Sciatic nerve (tissue), 2 donors: Measurements from ENCODE around the gene SFT2D2. TPM values are rescaled to one million over a fixed set of nuclear protein-coding genes. Genes with fewer than 3 reads are reported as not detected.
A peak's percentile ranks its signal among the peaks of the same experiment; 100 is the strongest.

Source experiments
- ATAC-seq: fragments of 200-7000 bp; cut with Tn5 transposase; one replicate; pipeline ENCODE4 v1.9.1; 2020; ENCODE audit warnings: mild to moderate bottlenecking, moderate library complexity
- DNase-seq: peaks from one replicate; pipeline ENCODE4 v3.0.0-alpha.2; 2020; ENCODE audit warnings: low spot score
- intact Hi-C: fragments of 100-400 bp; cut with DNase I; formaldehyde crosslinking; loops from one replicate; pipeline ENCODE4 v1.14.2; 2022
- total RNA-seq: library from RNA; stranded (reverse); fragmentation: NEBNext Ultra II Directional; extraction: Animal tissue kit (Norgen Biotek cat#: 25700); gene quantifications from one replicate; pipeline ENCODE4 v1.2.1, GENCODE V29; 2021
- donor health status: DM: no; HTN: no; CAD: no.
- donor health status: DM: no; HTN: no; CAD: no.

SFT2D2 gene
- total RNA-seq, 1 donor from 2014 or later: 74.4 TPM

- no peak for ATAC-seq
- intact Hi-C loops: no loop called here
- DNase-seq: no peak
Measured at GRCh38 chr1:168257397-168257796, 31.6 kb downstream of the SFT2D2 start.

GRCh38 chr1:168259567-168259966 is 33.8 kb downstream of the SFT2D2 start:
- intact Hi-C loops: no loop called here
- ATAC-seq: no peak
- no peak for DNase-seq

- no peak for ATAC-seq
- intact Hi-C loops: no loop called here
- DNase-seq: no peak
Measured at GRCh38 chr1:168260393-168260792, 34.6 kb downstream of the SFT2D2 start.

- intact Hi-C loops: no loop called here
- no peak for DNase-seq
- peak; percentile 57 for ATAC-seq
Measured at GRCh38 chr1:168261390-168261789, 35.6 kb downstream of the SFT2D2 start.

GRCh38 chr1:168263130-168263529 is 37.3 kb downstream of the SFT2D2 start:
- intact Hi-C loops: no loop called here
- ATAC-seq: no peak
- no peak for DNase-seq

GRCh38 chr1:168264296-168264695 is 38.5 kb downstream of the SFT2D2 start:
- ATAC-seq (no peak), DNase-seq (no peak)
- intact Hi-C loops: no loop called here

- ATAC-seq: no peak
- intact Hi-C loops: no loop called here
Measured at GRCh38 chr1:168265596-168265995, 39.8 kb downstream of the SFT2D2 start.

GRCh38 chr1:168266644-168267186 is 40.9 kb downstream of the SFT2D2 start:
- DNase-seq: no peak
- no peak for ATAC-seq
- intact Hi-C loops: no loop called here

More at GRCh38 chr1:168265596-168265995, 39.8 kb downstream of the SFT2D2 start:
- no peak for DNase-seq

- ATAC-seq: no peak
- no peak for DNase-seq
- intact Hi-C loops: no loop called here
Measured at GRCh38 chr1:168271636-168272035, 45.8 kb downstream of the SFT2D2 start.

- no peak for DNase-seq
- ATAC-seq: no peak
- intact Hi-C loops: no loop called here
Measured at GRCh38 chr1:168273575-168273974, 47.8 kb downstream of the SFT2D2 start.

- DNase-seq: no peak
- intact Hi-C loops: no loop called here
- ATAC-seq: no peak
Measured at GRCh38 chr1:168279253-168279652, 53.4 kb downstream of the SFT2D2 start.

- intact Hi-C loops: no loop called here
- ATAC-seq (no peak), DNase-seq (no peak)
Measured at GRCh38 chr1:168280296-168280927, 54.6 kb downstream of the SFT2D2 start, which contains the start of gene TBX19. Gene TBX19 (plus strand): TSS chr1:168280877. CDS start chr1:168281091, 214 bp downstream.

GRCh38 chr1:168281603-168282325 is 56.0 kb downstream of the SFT2D2 start:
- DNase-seq (no peak), ATAC-seq (no peak)
- intact Hi-C loops: no loop called here

GRCh38 chr1:168285521-168285790 is 59.7 kb downstream of the SFT2D2 start:
- intact Hi-C loops: no loop called here
- DNase-seq (no peak), ATAC-seq (no peak)

- ATAC-seq (no peak), DNase-seq (no peak)
- intact Hi-C loops: no loop called here
Measured at GRCh38 chr1:168285971-168286927, 60.4 kb downstream of the SFT2D2 start.

GRCh38 chr1:168287237-168287664 is 61.4 kb downstream of the SFT2D2 start:
- DNase-seq: no peak
- no peak for ATAC-seq
- intact Hi-C loops: no loop called here

- DNase-seq (no peak), ATAC-seq (no peak)
- intact Hi-C loops: no loop called here
Measured at GRCh38 chr1:168288311-168289052, 62.7 kb downstream of the SFT2D2 start.

- DNase-seq (no peak), ATAC-seq (no peak)
- intact Hi-C loops: no loop called here
Measured at GRCh38 chr1:168291222-168291837, 65.5 kb downstream of the SFT2D2 start.
